Vagina (tissue), 2 donors: Measurements from ENCODE around the gene FOXA3. TPM values are rescaled to one million over a fixed set of nuclear protein-coding genes. Genes with fewer than 3 reads are reported as not detected.
A peak's percentile ranks its signal among the peaks of the same experiment; 100 is the strongest.

Experiments used
- DNase-seq, 2 donors: peaks; one replicate each; pipeline ENCODE4 v3.0.0-alpha.2; 2017; ENCODE audit errors: extremely low spot score in 2 of 2
- H3K27ac ChIP-seq: fragments of 200-600 bp; sonication (generic); one replicate; pipeline ENCODE4 v1.5.1; 2019
- H3K27me3 ChIP-seq: fragments of 200-600 bp; sonication (generic); one replicate; pipeline ENCODE4 v1.5.1; 2019
- H3K36me3 ChIP-seq, 2 donors: fragments of 200-600 bp; sonication (generic); one replicate each; pipeline ENCODE4 v1.5.1; 2017 to 2019
- H3K4me1 ChIP-seq: fragments of 200-600 bp; sonication (generic); one replicate; pipeline ENCODE4 v1.5.1; 2019
- H3K4me3 ChIP-seq, 2 donors: fragments of 200-600 bp; sonication (generic); 1 replicate in 1 of 2; 2 replicates in 1 of 2; pipeline ENCODE4 v1.5.1; 2016 to 2019
- H3K9me3 ChIP-seq: fragments of 200-600 bp; sonication (generic); one replicate; pipeline ENCODE4 v1.5.1; 2019
- CTCF ChIP-seq, 3 experiments: fragments of 450-650 bp in 2 of 3; fragments of 200-600 bp in 1 of 3; sonication (generic) in 1 of 3; IDR thresholded peaks; one replicate each; pipeline ENCODE4 v1.5.1; 2017 to 2019; ENCODE audit warnings: antibody characterized with exemption in 3 of 3, mild to moderate bottlenecking in 2 of 3, moderate library complexity in 2 of 3
- POLR2A ChIP-seq, 2 donors: fragments of 450-650 bp; IDR thresholded peaks; one replicate each; pipeline ENCODE4 v1.6.1; 2017; ENCODE audit warnings: antibody characterized with exemption in 2 of 2, mild to moderate bottlenecking in 2 of 2, moderate library complexity in 2 of 2
- POLR2AphosphoS5 ChIP-seq, 2 donors: sonication (generic); formaldehyde crosslinking; IDR thresholded peaks; one replicate each; pipeline ENCODE4 v1.9.0; 2017; ENCODE audit warnings: antibody characterized with exemption in 2 of 2, mild to moderate bottlenecking in 2 of 2, low read depth in 1 of 2; ENCODE audit not compliant: insufficient read depth in 1 of 2
- intact Hi-C: fragments of 100-400 bp; cut with DNase I; formaldehyde crosslinking; loops from one replicate; pipeline ENCODE4 v1.15.1; 2023
- total RNA-seq: library from RNA; depleted of rRNA; stranded (reverse); fragments of >200 nt; gene quantifications from one replicate; pipeline ENCODE4 v1.2.3, GENCODE V29; 2016

Gene FOXA3
- total RNA-seq, 1 donor from 2014 or later = not detected

- Histone ChIP-seq H3K9me3 (no peaks in the 10 kb centered on the region), H3K4me1 (peaks cover 11% of the 10 kb centered on the region), H3K4me3 (no peak overlapping the region), H3K27me3 (no peaks in the 10 kb centered on the region), H3K36me3 (no peaks in the 10 kb centered on the region), H3K27ac (no peak overlapping the region)
- no peak for TF ChIP-seq CTCF (IDR thresholded peaks at IDR 0.05)
- no peak for TF ChIP-seq POLR2AphosphoS5 (IDR thresholded peaks at IDR 0.05; ENCODE audit: insufficient read depth in 1 of 2, low read depth in 1 of 2)
- TF ChIP-seq POLR2A (IDR thresholded peaks at IDR 0.05) = no peak
- DNase-seq = no peak
- intact Hi-C loops = loop anchor here (10.0 kb wide), 1 partner anchor 142 kb away; no protein-coding TSS in a partner anchor
Observed at GRCh38 chr19:45873219-45873772, 9.2 kb downstream of the FOXA3 start.

GRCh38 chr19:45874620-45874966 lies 10.5 kb downstream of the FOXA3 start:
- no peaks in the 10 kb centered on the region for H3K27me3 ChIP-seq
- no peak overlapping the region for H3K27ac ChIP-seq
- peaks cover 11% of the 10 kb centered on the region for H3K4me1 ChIP-seq
- intact Hi-C loops = loop anchor here (10.0 kb wide), 1 partner anchor 140 kb away; no protein-coding TSS in a partner anchor
- no peak for DNase-seq
- H3K4me3 ChIP-seq = no peak overlapping the region
- H3K9me3 ChIP-seq = no peaks in the 10 kb centered on the region
- H3K36me3 ChIP-seq = no peaks in the 10 kb centered on the region
- TF ChIP-seq POLR2A (IDR thresholded peaks at IDR 0.05) (no peak), CTCF (IDR thresholded peaks at IDR 0.05) (no peak), POLR2AphosphoS5 (IDR thresholded peaks at IDR 0.05; ENCODE audit: insufficient read depth in 1 of 2, low read depth in 1 of 2) (no peak)

- peaks cover 11% of the 10 kb centered on the region for H3K4me1 ChIP-seq
- H3K27ac ChIP-seq = peak overlapping the region; percentile 56
- intact Hi-C loops = loop anchor here (10.0 kb wide), 1 partner anchor 139 kb away; no protein-coding TSS in a partner anchor
- no peaks in the 10 kb centered on the region for H3K36me3 ChIP-seq
- no peaks in the 10 kb centered on the region for H3K9me3 ChIP-seq
- TF ChIP-seq POLR2AphosphoS5 (IDR thresholded peaks at IDR 0.05; ENCODE audit: insufficient read depth in 1 of 2, low read depth in 1 of 2) (no peak), POLR2A (IDR thresholded peaks at IDR 0.05) (no peak), CTCF (IDR thresholded peaks at IDR 0.05) (no peak)
- H3K4me3 ChIP-seq = peak overlapping the region in 1 of 2 donors; percentile 24
- DNase-seq = no peak
- no peaks in the 10 kb centered on the region for H3K27me3 ChIP-seq
Observed at GRCh38 chr19:45876161-45876410, 12.0 kb downstream of the FOXA3 start.

- TF ChIP-seq POLR2A (IDR thresholded peaks at IDR 0.05) (no peak), CTCF (IDR thresholded peaks at IDR 0.05) (no peak), POLR2AphosphoS5 (IDR thresholded peaks at IDR 0.05; ENCODE audit: insufficient read depth in 1 of 2, low read depth in 1 of 2) (no peak)
- intact Hi-C loops = loop anchor here (10.0 kb wide), 1 partner anchor 138 kb away; no protein-coding TSS in a partner anchor
- no peak for DNase-seq
- H3K27me3 ChIP-seq = no peaks in the 10 kb centered on the region
- H3K9me3 ChIP-seq = no peaks in the 10 kb centered on the region
- H3K4me3 ChIP-seq = peak overlapping the region; percentile 18 to 24
- H3K4me1 ChIP-seq = peaks cover 11% of the 10 kb centered on the region
- H3K36me3 ChIP-seq = no peaks in the 10 kb centered on the region
- peak overlapping the region; percentile 56 for H3K27ac ChIP-seq
Observed at GRCh38 chr19:45876411-45877197, 12.5 kb downstream of the FOXA3 start.
